ENCODE data around the gene PPIH. TPM values are rescaled to one million over a fixed set of nuclear protein-coding genes. Genes with fewer than 3 reads are reported as not detected.
A peak's percentile ranks its signal among the peaks of the same experiment; 100 is the strongest.

The PPIH gene
- polyA plus RNA-seq, 3 donors, result 28.1 to 31.0 (median 28.8) TPM

DNA sequence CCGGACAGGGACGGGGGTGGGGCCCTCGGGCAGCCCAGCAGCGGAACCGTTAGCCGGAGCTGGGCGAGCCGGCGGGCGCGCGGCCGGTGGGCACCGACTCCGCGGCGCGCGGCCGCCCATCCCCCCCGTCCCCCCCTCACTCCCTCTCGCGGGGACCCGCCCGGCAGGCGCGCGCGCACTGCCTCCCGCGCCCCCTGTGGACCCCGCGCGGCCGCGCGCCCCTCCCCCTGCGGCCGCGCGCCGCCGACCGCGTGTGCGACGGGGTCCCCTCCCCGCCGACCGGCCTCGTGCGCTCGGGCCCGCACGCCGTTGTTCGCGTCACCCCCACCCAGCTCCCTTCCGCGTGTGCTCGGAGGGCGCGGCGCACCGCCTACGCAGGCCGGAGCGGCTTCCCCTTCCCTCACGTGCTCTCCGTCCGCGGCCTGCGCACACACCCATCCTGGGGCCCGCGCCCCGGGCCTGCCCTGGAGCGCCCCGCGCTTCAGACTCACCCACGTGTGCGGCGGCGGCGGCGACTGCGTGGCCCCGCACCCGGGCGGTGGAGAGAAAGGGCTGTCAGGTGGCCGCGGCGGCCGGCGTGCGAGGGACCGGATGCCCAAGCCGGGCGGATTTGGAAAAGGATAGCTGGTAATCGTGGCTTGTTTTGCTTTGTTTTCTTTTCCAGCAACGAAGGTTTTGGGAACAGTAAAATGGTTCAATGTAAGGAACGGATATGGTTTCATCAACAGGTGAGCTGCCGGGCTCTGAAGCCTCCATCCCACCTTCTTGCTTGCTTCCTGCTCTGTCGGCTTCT is 24.7 kb downstream of the PPIH start:
- 0% methylated on average over 102 of the region's 103 CpGs for WGBS (ENCODE audit: insufficient coverage)
- H3K4me1 Mint-ChIP-seq, result peaks cover 56% of the 10 kb centered on the region
- peak overlapping the region; percentile 73 to 93 (median 86) for H3K27ac Mint-ChIP-seq
- Histone ChIP-seq H3K36me3 (replicated peaks in 1 of 2; ENCODE audit: control insufficient read depth in 1 of 2, insufficient read depth in 2 of 2, low read length in 2 of 2) (peaks cover 11 to 34% of the 10 kb centered on the region in 2 donors), H3K27ac (ENCODE audit: low read depth in 1 of 2, low read length in 2 of 2) (peak overlapping the region; percentile 78 to 83), H3K79me2 (ENCODE audit: insufficient read depth, low read length) (peaks cover 61% of the 10 kb centered on the region), H3K9ac (ENCODE audit: insufficient read depth, low read length, poor library complexity, severe bottlenecking) (peak overlapping the region; percentile 85), H4K20me1 (ENCODE audit: insufficient read depth, low read length) (peaks cover 50% of the 10 kb centered on the region), H3K9me3 (replicated peaks in 1 of 2; ENCODE audit: control insufficient read depth in 1 of 2, insufficient read depth in 1 of 2, low read length in 2 of 2) (no peaks in the 10 kb centered on the region), H3K4me2 (replicated peaks; ENCODE audit: extremely low read depth, low read length, poor library complexity, severe bottlenecking) (peak overlapping the region; percentile 96), H3K4me1 (ENCODE audit: control insufficient read depth in 1 of 2, insufficient read depth in 2 of 2, low read length in 2 of 2) (peaks cover 36 to 50% of the 10 kb centered on the region in 2 donors), H3K27me3 (ENCODE audit: control insufficient read depth in 2 of 2, insufficient read depth in 2 of 2, low read length in 2 of 2) (no peaks in the 10 kb centered on the region), H3K4me3 (replicated peaks in 1 of 3; ENCODE audit: low read depth in 2 of 3, low read length in 3 of 3) (peak overlapping the region; percentile 58 to 95 (median 85)), H2AFZ (ENCODE audit: insufficient read depth, low read depth, low read length, poor library complexity, severe bottlenecking) (no peak overlapping the region)
- DNase-seq, result peak; percentile 78 to 89 (median 84)
- TF ChIP-seq, protein P1, sequence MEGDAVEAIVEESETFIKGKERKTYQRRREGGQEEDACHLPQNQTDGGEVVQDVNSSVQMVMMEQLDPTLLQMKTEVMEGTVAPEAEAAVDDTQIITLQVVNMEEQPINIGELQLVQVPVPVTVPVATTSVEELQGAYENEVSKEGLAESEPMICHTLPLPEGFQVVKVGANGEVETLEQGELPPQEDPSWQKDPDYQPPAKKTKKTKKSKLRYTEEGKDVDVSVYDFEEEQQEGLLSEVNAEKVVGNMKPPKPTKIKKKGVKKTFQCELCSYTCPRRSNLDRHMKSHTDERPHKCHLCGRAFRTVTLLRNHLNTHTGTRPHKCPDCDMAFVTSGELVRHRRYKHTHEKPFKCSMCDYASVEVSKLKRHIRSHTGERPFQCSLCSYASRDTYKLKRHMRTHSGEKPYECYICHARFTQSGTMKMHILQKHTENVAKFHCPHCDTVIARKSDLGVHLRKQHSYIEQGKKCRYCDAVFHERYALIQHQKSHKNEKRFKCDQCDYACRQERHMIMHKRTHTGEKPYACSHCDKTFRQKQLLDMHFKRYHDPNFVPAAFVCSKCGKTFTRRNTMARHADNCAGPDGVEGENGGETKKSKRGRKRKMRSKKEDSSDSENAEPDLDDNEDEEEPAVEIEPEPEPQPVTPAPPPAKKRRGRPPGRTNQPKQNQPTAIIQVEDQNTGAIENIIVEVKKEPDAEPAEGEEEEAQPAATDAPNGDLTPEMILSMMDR (IDR thresholded peaks at IDR 0.05), result no peak
- H3K9me3 Mint-ChIP-seq, result no peaks in the 10 kb centered on the region
- H3K27me3 Mint-ChIP-seq (ENCODE audit: low read depth in 3 of 3), result no peaks in the 10 kb centered on the region
- peak overlapping the region; percentile 80 to 90 for H3K4me3 Mint-ChIP-seq
- H3K36me3 Mint-ChIP-seq, result peaks cover 33 to 36% of the 10 kb centered on the region in 2 donors
- intact Hi-C loops (cut with micrococcal nuclease), result loop anchor here (2.0 to 10.0 kb wide), 5 partner anchors 22 to 348 kb away; partner anchors contain the start of genes C1orf50 (in 1 of the 2), FOXJ3 (in 1 of the 2), P3H1 (in 1 of the 2) and PPCS (in 1 of the 2)

DNA sequence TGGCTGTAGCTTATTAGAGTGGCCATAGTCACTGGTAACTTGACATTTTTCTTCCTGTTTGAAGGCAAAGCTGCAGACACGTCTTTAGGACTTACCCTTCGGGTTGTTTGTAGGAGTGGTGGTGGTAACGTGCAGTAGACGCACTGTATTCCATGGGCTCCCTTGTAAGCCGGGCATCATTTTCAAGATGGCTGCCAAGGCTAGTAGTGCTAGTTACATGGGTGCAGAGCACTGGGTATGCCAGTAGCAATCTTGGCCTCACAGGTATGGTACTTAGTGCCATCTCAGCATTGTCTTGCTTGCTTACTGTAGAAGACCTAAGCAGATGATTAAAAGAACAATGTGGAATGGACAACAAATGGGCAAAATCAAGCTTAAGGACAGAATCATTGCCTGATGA is 25.9 kb downstream of the PPIH start:
- Histone ChIP-seq H3K36me3 (replicated peaks in 1 of 2; ENCODE audit: control insufficient read depth in 1 of 2, insufficient read depth in 2 of 2, low read length in 2 of 2) (peaks cover 14 to 46% of the 10 kb centered on the region in 2 donors), H4K20me1 (ENCODE audit: insufficient read depth, low read length) (peaks cover 62% of the 10 kb centered on the region), H3K79me2 (ENCODE audit: insufficient read depth, low read length) (peaks cover 73% of the 10 kb centered on the region), H3K9ac (ENCODE audit: insufficient read depth, low read length, poor library complexity, severe bottlenecking) (no peak overlapping the region), H3K9me3 (replicated peaks in 1 of 2; ENCODE audit: control insufficient read depth in 1 of 2, insufficient read depth in 1 of 2, low read length in 2 of 2) (no peaks in the 10 kb centered on the region), H3K27ac (ENCODE audit: low read depth in 1 of 2, low read length in 2 of 2) (peak overlapping the region in 1 of 2 donors; percentile 83), H3K27me3 (ENCODE audit: control insufficient read depth in 2 of 2, insufficient read depth in 2 of 2, low read length in 2 of 2) (no peaks in the 10 kb centered on the region), H3K4me2 (replicated peaks; ENCODE audit: extremely low read depth, low read length, poor library complexity, severe bottlenecking) (peak overlapping the region; percentile 96), H3K4me1 (ENCODE audit: control insufficient read depth in 1 of 2, insufficient read depth in 2 of 2, low read length in 2 of 2) (peaks cover 36 to 50% of the 10 kb centered on the region in 2 donors), H3K4me3 (replicated peaks in 1 of 3; ENCODE audit: low read depth in 2 of 3, low read length in 3 of 3) (peak overlapping the region in 2 of 3 experiments; percentile 82 to 95), H2AFZ (ENCODE audit: insufficient read depth, low read depth, low read length, poor library complexity, severe bottlenecking) (no peak overlapping the region)
- H3K4me3 Mint-ChIP-seq, result peak overlapping the region; percentile 60 to 90
- intact Hi-C loops (cut with micrococcal nuclease), result loop anchor here (2.0 to 10.0 kb wide), 4 partner anchors 25 to 349 kb away; partner anchors contain the start of genes FOXJ3 (in 1 of the 2), PPCS (in 1 of the 2), PPIH (in 1 of the 2) and ZMYND12 (in 1 of the 2)
- DNase-seq, result no peak
- peak overlapping the region; percentile 32 to 93 (median 42) for H3K27ac Mint-ChIP-seq
- H3K36me3 Mint-ChIP-seq, result peaks cover 36 to 39% of the 10 kb centered on the region in 2 donors
- H3K9me3 Mint-ChIP-seq, result no peaks in the 10 kb centered on the region
- TF ChIP-seq, protein P1 (IDR thresholded peaks at IDR 0.05), result no peak
- no peaks in the 10 kb centered on the region for H3K27me3 Mint-ChIP-seq (ENCODE audit: low read depth in 3 of 3)
- 59% methylated on average over 5 of the region's 5 CpGs for WGBS (ENCODE audit: insufficient coverage)
- H3K4me1 Mint-ChIP-seq, result peaks cover 61% of the 10 kb centered on the region

Measured in CD14-positive monocyte (primary cell).